ENCODE data around the gene P3H2.

DNA sequence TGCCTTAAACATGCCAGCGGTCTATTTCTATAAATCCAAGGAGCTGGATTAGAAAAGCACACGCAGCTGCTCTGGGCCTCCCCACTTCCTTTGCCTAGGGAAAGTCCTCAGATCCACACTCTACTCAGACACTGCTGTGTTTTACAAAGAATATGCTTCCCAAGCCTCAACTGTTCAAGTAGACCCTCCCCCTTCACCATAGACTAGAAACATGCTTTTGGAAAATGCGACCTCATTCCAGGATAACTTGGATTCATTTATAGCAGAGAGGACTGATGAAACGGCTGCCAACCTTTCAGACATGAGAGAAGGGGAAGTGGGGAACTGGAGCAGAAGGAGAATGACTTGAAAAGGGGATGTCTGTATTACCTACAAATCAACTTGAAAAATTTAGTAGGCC is 64.0 kb downstream of the P3H2 start:
- TF ChIP-seq POLR2A (IDR thresholded peaks at IDR 0.05) = no peak
- TF ChIP-seq, protein P1, sequence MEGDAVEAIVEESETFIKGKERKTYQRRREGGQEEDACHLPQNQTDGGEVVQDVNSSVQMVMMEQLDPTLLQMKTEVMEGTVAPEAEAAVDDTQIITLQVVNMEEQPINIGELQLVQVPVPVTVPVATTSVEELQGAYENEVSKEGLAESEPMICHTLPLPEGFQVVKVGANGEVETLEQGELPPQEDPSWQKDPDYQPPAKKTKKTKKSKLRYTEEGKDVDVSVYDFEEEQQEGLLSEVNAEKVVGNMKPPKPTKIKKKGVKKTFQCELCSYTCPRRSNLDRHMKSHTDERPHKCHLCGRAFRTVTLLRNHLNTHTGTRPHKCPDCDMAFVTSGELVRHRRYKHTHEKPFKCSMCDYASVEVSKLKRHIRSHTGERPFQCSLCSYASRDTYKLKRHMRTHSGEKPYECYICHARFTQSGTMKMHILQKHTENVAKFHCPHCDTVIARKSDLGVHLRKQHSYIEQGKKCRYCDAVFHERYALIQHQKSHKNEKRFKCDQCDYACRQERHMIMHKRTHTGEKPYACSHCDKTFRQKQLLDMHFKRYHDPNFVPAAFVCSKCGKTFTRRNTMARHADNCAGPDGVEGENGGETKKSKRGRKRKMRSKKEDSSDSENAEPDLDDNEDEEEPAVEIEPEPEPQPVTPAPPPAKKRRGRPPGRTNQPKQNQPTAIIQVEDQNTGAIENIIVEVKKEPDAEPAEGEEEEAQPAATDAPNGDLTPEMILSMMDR (IDR thresholded peaks at IDR 0.05) = no peak
